ENCODE results near the gene RNGTT.

Gene RNGTT

DNA sequence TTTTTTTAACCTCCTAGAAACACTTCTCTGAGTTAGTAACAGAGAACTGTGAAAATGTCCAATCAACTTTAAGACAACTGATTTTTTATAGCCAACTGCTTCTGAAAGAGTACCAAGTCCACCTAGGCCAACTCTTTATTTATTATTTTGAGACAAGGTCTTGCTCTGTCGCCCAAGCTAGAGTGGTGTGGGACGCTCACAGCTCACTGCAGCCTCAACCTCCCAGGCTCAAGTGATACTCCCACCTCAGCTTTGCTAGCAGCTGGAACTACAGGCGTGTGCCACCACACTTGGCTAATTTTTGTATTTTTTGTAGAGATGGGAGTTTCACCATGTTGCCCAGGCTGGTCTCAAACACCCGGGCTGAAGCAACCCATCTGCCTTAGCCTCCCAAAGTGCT is 331.6 kb downstream of the RNGTT start:
- Mint-ChIP-seq H3K27ac (ENCODE audit: low read depth) (no peak overlapping the region), H3K36me3 (ENCODE audit: insufficient read depth) (no peaks in the 10 kb centered on the region), H3K4me1 (no peaks in the 10 kb centered on the region), H3K9me3 (no peaks in the 10 kb centered on the region), H3K27me3 (no peaks in the 10 kb centered on the region), H3K4me3 (no peak overlapping the region)
- DNase-seq (ENCODE audit: low spot score in 2 of 2) (no peak), ATAC-seq (replicated peaks; ENCODE audit: extremely low read depth, poor library complexity, severe bottlenecking) (no peak)

DNA sequence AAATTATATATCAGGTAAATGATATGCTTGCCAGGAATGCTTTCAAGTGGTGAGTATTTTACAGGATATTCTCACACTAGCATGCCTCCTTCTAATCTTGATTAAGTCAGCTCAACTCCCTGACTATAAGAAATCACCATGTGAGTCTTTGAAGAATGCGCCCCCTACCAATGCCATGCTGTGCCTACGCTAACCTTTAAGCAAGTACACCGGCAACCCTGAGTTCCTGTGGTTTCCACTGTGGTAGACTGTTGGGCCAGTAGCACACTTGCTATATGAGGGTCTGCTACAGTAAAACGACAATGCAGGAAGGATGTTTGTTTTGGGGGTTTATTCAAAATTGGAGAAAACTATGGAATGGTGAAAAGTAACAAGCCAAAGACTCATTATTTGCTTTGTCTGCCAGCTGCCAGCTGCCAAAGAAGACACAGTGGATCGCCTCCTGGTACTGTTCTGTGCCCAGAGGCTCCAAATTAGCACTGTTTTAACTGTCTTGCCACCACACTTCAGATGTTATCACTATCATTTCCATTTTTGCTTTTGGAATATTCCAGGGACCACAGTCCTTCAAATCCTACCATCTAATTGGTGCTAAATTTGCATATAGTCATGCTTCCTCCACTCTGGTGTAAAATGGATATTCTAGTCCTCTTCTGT is 333.5 kb downstream of the RNGTT start:
- ATAC-seq (replicated peaks; ENCODE audit: extremely low read depth, poor library complexity, severe bottlenecking) (no peak), DNase-seq (ENCODE audit: low spot score in 2 of 2) (no peak)
- Mint-ChIP-seq H3K27ac (ENCODE audit: low read depth) (no peak overlapping the region), H3K27me3 (no peaks in the 10 kb centered on the region), H3K36me3 (ENCODE audit: insufficient read depth) (no peaks in the 10 kb centered on the region), H3K4me3 (no peak overlapping the region), H3K4me1 (no peaks in the 10 kb centered on the region), H3K9me3 (no peaks in the 10 kb centered on the region)

DNA sequence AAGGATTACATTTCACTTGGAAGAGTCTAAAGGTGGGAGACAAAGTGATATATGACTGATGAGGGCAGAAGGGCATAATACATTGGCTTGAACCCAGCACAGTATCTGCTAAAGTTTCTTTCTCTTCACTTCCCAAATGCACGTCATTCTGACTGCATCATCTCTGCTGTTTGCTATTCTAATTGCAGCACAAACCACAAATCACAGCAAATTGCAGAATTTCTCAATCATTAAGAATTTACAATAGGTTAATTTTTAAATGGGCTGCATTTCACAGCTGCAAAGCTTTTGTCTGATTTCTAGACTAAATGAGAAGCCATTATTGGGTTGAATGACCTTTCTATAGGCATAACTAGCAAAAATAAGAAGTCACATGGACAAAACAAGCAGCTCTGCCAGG is 337.0 kb downstream of the RNGTT start:
- no peak for ATAC-seq (replicated peaks; ENCODE audit: extremely low read depth, poor library complexity, severe bottlenecking)
- DNase-seq (ENCODE audit: low spot score in 2 of 2), result no peak
- no peak overlapping the region for H3K4me3 Mint-ChIP-seq
- no peak overlapping the region for H3K27ac Mint-ChIP-seq (ENCODE audit: low read depth)
- H3K9me3 Mint-ChIP-seq, result no peaks in the 10 kb centered on the region
- no peaks in the 10 kb centered on the region for H3K36me3 Mint-ChIP-seq (ENCODE audit: insufficient read depth)
- no peaks in the 10 kb centered on the region for H3K4me1 Mint-ChIP-seq
- no peaks in the 10 kb centered on the region for H3K27me3 Mint-ChIP-seq

DNA sequence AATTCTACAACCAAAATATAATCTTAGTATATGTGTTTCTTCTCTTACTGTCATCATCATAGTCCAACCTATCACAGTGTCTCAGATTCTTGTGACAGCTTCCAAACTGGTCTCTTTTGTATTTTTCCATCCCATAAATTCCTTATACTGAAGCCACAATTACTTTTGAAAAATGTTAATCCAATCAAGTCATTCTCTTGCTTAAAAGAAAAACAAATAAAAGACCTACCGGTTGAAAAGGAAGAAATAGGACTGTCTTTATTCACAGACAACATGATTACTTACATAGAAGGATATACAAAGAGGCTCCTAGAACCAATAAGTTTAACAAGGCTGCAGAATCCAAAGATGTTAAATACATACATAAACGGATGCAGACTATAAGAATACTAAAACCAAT is 339.9 kb downstream of the RNGTT start:
- Mint-ChIP-seq H3K4me1 (no peaks in the 10 kb centered on the region), H3K27me3 (no peaks in the 10 kb centered on the region), H3K9me3 (no peaks in the 10 kb centered on the region), H3K27ac (ENCODE audit: low read depth) (no peak overlapping the region), H3K36me3 (ENCODE audit: insufficient read depth) (peaks cover 2% of the 10 kb centered on the region), H3K4me3 (no peak overlapping the region)
- DNase-seq (ENCODE audit: low spot score in 2 of 2) (no peak), ATAC-seq (replicated peaks; ENCODE audit: extremely low read depth, poor library complexity, severe bottlenecking) (no peak)

DNA sequence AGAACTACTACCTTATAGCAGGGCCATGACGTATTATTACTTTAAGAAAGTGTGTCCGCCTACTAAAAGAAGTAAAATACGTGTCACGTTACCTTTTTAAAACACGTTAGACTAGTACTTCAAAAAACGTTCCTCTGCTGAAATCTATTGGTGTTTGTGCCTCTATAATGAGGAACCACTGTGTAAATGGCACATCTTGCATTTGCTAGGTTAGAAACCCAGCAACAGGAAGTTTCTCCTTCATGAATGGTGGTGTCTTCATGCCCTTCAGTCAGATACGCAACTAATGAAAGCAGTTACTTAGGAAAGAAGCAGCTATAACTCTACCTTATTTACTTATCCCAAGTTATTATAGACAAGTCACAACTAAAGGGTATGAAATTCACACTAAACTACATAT is 343.5 kb downstream of the RNGTT start:
- H3K4me1 Mint-ChIP-seq, result no peaks in the 10 kb centered on the region
- no peak for DNase-seq (ENCODE audit: low spot score in 2 of 2)
- no peak overlapping the region for H3K4me3 Mint-ChIP-seq
- no peaks in the 10 kb centered on the region for H3K9me3 Mint-ChIP-seq
- H3K27me3 Mint-ChIP-seq, result no peaks in the 10 kb centered on the region
- peaks cover 3% of the 10 kb centered on the region for H3K36me3 Mint-ChIP-seq (ENCODE audit: insufficient read depth)
- no peak overlapping the region for H3K27ac Mint-ChIP-seq (ENCODE audit: low read depth)
- ATAC-seq (replicated peaks; ENCODE audit: extremely low read depth, poor library complexity, severe bottlenecking), result no peak

DNA sequence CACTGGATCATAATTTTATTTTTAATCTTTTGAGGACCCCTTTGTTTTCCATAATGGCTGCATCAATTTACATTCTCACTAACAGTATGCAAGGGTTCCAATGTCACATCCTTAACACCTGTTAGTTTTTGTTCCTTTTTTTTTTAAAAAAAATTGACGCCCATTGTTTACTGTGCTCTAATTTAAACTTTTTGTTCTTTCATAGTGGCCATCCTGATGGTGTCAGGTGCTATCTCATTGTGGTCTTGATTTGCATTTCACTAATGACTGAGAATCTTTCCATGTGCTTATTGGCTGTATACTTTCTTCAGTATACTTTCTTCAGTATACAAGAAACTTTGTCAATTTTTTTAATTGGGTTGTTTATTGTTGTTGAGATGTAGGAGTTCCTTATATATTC is 347.0 kb downstream of the RNGTT start:
- Mint-ChIP-seq H3K9me3 (no peaks in the 10 kb centered on the region), H3K27me3 (no peaks in the 10 kb centered on the region), H3K4me1 (no peaks in the 10 kb centered on the region), H3K27ac (ENCODE audit: low read depth) (no peak overlapping the region), H3K36me3 (ENCODE audit: insufficient read depth) (peaks cover 13% of the 10 kb centered on the region), H3K4me3 (no peak overlapping the region)
- DNase-seq (ENCODE audit: low spot score in 2 of 2) (no peak), ATAC-seq (replicated peaks; ENCODE audit: extremely low read depth, poor library complexity, severe bottlenecking) (no peak)

DNA sequence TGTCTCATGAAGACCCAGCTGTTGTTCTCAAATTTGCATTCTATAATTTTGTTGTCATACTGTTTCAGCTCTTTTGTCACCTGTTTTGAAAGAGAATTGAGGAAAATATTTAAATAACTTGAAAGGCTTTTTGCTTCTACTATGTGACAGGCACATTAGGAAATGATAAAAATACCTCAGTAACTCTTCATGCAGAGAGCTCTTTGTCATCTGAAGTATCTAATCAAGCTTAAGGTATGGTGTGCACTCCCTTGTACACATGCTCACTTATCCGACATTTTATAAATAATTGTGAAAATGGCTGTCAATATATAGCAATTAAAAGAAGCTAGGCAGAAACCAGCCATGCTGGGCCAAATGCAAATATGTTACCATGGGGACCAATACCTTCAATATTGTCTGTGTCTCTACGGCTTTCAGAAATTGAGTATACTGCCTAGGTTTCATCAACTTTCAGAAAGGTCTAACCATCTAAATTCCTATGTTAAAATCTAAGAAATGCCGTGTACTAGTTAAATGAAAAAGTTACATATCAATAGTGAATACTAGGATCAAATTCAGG is 349.0 kb downstream of the RNGTT start:
- H3K27ac Mint-ChIP-seq (ENCODE audit: low read depth), result no peak overlapping the region
- peaks cover 13% of the 10 kb centered on the region for H3K36me3 Mint-ChIP-seq (ENCODE audit: insufficient read depth)
- DNase-seq (ENCODE audit: low spot score in 2 of 2) (no peak), ATAC-seq (replicated peaks; ENCODE audit: extremely low read depth, poor library complexity, severe bottlenecking) (no peak)
- no peaks in the 10 kb centered on the region for H3K9me3 Mint-ChIP-seq
- no peak overlapping the region for H3K4me3 Mint-ChIP-seq
- H3K4me1 Mint-ChIP-seq, result no peaks in the 10 kb centered on the region
- H3K27me3 Mint-ChIP-seq, result no peaks in the 10 kb centered on the region

DNA sequence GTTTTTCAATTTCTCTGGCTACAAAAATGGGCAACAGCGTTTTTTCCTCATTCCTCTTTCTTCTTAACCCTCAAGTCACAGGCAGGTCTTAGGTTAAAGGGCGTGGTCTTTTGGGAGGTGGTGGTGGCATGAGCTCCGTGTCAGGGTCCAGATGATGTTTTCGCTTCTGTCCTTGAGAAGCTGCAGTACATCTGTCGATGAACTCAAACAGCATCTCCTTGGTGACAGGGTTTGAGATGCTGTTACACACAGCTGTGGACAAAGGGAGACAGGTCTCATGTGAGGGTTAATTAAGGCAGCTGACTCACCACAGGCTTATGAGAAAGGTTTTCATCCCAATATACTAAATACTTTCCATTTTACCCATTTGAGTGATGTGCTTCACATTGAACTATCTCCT is 350.8 kb downstream of the RNGTT start:
- Mint-ChIP-seq H3K9me3 (no peaks in the 10 kb centered on the region), H3K4me3 (no peak overlapping the region), H3K36me3 (ENCODE audit: insufficient read depth) (peaks cover 11% of the 10 kb centered on the region), H3K4me1 (no peaks in the 10 kb centered on the region), H3K27ac (ENCODE audit: low read depth) (no peak overlapping the region), H3K27me3 (no peaks in the 10 kb centered on the region)
- DNase-seq (ENCODE audit: low spot score in 2 of 2) (no peak), ATAC-seq (replicated peaks; ENCODE audit: extremely low read depth, poor library complexity, severe bottlenecking) (no peak)

DNA sequence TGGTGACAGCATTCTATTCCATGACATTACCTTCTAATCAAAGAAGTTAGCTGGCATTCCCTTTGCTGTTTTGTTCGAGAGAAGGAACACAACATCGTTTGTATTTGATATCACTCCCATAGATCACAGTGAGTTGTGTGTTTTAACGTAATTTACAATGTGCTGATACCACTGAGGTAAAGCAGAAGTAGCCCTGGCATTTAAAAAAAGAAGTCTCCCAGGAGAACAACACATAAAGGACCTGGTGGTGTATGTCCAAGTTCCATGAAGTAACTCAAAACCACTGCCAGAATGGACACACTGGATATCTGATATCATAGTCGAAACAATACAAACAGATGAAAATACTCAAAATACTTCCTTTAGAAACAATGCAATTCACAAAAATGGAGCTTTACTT is 351.7 kb downstream of the RNGTT start:
- Mint-ChIP-seq H3K36me3 (ENCODE audit: insufficient read depth) (peaks cover 11% of the 10 kb centered on the region), H3K9me3 (no peaks in the 10 kb centered on the region), H3K4me3 (no peak overlapping the region), H3K27ac (ENCODE audit: low read depth) (no peak overlapping the region), H3K27me3 (no peaks in the 10 kb centered on the region), H3K4me1 (no peaks in the 10 kb centered on the region)
- DNase-seq (ENCODE audit: low spot score in 2 of 2) (no peak), ATAC-seq (replicated peaks; ENCODE audit: extremely low read depth, poor library complexity, severe bottlenecking) (no peak)

DNA sequence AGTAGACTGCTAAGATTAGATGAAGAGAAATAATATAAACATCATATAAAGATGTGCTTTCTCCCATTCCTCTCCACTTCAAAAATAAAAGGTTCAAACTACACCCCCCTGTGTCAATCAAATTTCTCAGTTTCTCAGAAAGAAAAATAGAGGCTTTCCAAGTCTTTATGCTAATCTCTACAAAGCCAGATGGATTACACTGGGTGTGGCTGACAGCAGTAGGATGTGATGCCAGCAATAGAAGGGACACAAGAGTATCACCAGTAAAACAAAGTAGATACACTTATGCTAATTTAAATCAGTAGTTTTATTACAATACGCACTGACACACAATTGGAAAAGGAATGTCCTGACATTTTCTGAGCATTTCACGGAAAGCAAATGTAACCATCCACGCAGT is 353.4 kb downstream of the RNGTT start:
- no peak for DNase-seq (ENCODE audit: low spot score in 2 of 2)
- Mint-ChIP-seq H3K27ac (ENCODE audit: low read depth) (no peak overlapping the region), H3K9me3 (no peaks in the 10 kb centered on the region), H3K36me3 (ENCODE audit: insufficient read depth) (peaks cover 9% of the 10 kb centered on the region), H3K4me1 (no peaks in the 10 kb centered on the region), H3K4me3 (no peak overlapping the region), H3K27me3 (no peaks in the 10 kb centered on the region)
- ATAC-seq (replicated peaks; ENCODE audit: extremely low read depth, poor library complexity, severe bottlenecking), result no peak

DNA sequence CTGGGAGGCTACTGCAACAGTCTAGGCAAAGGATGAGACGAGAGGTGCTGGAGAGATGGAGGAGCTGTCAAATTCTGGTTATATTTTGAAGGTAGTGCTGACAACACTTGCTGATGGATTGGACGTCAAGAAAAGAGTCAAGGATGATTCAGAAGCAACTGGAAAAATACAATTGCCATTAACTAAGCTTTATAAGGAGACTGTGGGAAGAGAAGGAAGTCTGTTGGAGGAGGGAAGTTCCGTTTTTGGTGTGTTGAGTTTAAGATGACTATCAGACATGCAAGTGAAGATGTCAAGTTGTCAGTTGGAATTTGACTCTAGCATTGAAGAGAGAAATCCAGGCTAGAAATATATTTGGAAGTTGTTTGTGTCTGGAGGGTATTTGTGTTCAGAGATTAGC is 358.1 kb downstream of the RNGTT start:
- DNase-seq (ENCODE audit: low spot score in 2 of 2) (no peak), ATAC-seq (replicated peaks; ENCODE audit: extremely low read depth, poor library complexity, severe bottlenecking) (no peak)
- Mint-ChIP-seq H3K9me3 (no peaks in the 10 kb centered on the region), H3K4me3 (no peak overlapping the region), H3K4me1 (no peaks in the 10 kb centered on the region), H3K36me3 (ENCODE audit: insufficient read depth) (no peaks in the 10 kb centered on the region), H3K27ac (ENCODE audit: low read depth) (no peak overlapping the region), H3K27me3 (no peaks in the 10 kb centered on the region)

DNA sequence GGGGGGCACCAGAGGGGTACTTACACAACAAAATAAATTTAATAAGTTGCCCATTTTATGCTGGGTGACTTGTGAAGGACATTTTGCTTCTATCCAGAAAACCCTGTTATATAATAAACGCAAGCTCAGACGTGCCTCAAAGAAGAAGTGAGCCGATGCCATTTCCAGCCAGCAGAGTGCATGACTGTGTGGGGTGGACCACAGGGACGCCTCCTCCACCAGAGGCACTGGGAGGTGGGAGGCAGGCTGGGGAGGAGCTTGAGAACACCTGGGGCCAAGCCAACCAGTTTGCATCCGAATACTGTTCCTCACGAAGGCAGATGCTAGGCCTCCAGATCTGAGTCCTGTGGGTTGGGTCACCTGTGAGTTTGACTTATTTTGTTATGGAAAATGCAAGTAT is 363.8 kb downstream of the RNGTT start:
- DNase-seq (ENCODE audit: low spot score in 2 of 2) (no peak), ATAC-seq (replicated peaks; ENCODE audit: extremely low read depth, poor library complexity, severe bottlenecking) (no peak)
- Mint-ChIP-seq H3K4me1 (no peaks in the 10 kb centered on the region), H3K27ac (ENCODE audit: low read depth) (no peak overlapping the region), H3K36me3 (ENCODE audit: insufficient read depth) (no peaks in the 10 kb centered on the region), H3K4me3 (no peak overlapping the region), H3K9me3 (no peaks in the 10 kb centered on the region), H3K27me3 (no peaks in the 10 kb centered on the region)

DNA sequence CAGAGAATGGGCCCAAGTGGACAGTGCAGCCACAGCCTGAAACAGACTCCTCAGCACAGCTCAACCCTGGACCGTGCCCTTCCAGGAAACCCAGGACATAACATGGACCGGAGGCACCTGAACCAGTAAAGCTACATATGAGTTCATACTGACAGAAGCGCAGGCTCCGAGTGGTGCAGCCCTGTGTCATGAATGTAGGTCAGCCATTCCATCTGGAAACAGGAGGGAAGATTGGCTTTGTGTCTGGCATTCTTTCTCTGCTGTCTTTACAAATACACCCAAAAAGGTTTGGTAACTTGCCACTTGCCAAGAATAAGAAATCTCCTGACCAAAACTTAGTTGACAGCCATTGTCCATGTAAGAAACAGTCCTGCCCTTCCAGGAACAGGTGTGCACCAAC is 366.6 kb downstream of the RNGTT start:
- no peaks in the 10 kb centered on the region for H3K36me3 Mint-ChIP-seq (ENCODE audit: insufficient read depth)
- ATAC-seq (replicated peaks; ENCODE audit: extremely low read depth, poor library complexity, severe bottlenecking) (no peak), DNase-seq (ENCODE audit: low spot score in 2 of 2) (no peak)
- H3K27ac Mint-ChIP-seq (ENCODE audit: low read depth), result no peak overlapping the region
- no peak overlapping the region for H3K4me3 Mint-ChIP-seq
- no peaks in the 10 kb centered on the region for H3K4me1 Mint-ChIP-seq
- no peaks in the 10 kb centered on the region for H3K9me3 Mint-ChIP-seq
- H3K27me3 Mint-ChIP-seq, result no peaks in the 10 kb centered on the region
